ENCODE measurements around the gene CKMT2.

DNA sequence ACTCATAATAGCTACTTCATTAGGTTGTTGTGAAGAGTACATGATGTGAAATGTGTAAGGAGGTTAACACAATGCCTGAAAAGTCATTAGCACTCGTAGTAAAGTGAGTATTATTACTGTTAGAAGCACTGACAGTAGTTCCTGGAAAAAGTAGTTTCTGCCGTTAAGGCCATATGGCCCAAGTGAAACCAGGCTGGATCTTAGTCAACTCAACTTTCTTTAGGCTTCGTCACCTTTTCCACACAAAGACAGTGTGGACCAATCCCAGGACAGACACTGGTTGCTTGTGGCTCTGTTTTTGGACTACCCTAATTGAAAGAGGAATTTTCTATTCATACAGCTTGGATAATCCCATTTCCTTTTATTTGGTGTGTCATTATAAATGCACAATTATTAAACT, 29.4 kb upstream of the CKMT2 start:
- TF ChIP-seq, protein P1, sequence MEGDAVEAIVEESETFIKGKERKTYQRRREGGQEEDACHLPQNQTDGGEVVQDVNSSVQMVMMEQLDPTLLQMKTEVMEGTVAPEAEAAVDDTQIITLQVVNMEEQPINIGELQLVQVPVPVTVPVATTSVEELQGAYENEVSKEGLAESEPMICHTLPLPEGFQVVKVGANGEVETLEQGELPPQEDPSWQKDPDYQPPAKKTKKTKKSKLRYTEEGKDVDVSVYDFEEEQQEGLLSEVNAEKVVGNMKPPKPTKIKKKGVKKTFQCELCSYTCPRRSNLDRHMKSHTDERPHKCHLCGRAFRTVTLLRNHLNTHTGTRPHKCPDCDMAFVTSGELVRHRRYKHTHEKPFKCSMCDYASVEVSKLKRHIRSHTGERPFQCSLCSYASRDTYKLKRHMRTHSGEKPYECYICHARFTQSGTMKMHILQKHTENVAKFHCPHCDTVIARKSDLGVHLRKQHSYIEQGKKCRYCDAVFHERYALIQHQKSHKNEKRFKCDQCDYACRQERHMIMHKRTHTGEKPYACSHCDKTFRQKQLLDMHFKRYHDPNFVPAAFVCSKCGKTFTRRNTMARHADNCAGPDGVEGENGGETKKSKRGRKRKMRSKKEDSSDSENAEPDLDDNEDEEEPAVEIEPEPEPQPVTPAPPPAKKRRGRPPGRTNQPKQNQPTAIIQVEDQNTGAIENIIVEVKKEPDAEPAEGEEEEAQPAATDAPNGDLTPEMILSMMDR (IDR thresholded peaks at IDR 0.05) = no peak
- TF ChIP-seq GTF2I (CRISPR knock-in tag; conservative IDR thresholded peaks at IDR 0.05) (no peak), NR1H2 (CRISPR knock-in tag; IDR thresholded peaks at IDR 0.05) (no peak), ZNF317 (CRISPR knock-in tag; IDR thresholded peaks at IDR 0.05; ENCODE audit: borderline replicate concordance, low read depth) (no peak), FOXJ3 (CRISPR knock-in tag; IDR thresholded peaks at IDR 0.05; ENCODE audit: borderline replicate concordance) (no peak), GABPB1 (CRISPR knock-in tag; IDR thresholded peaks at IDR 0.05) (no peak)
- TF ChIP-seq, protein P2, sequence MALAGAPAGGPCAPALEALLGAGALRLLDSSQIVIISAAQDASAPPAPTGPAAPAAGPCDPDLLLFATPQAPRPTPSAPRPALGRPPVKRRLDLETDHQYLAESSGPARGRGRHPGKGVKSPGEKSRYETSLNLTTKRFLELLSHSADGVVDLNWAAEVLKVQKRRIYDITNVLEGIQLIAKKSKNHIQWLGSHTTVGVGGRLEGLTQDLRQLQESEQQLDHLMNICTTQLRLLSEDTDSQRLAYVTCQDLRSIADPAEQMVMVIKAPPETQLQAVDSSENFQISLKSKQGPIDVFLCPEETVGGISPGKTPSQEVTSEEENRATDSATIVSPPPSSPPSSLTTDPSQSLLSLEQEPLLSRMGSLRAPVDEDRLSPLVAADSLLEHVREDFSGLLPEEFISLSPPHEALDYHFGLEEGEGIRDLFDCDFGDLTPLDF (CRISPR knock-in tag; IDR thresholded peaks at IDR 0.05) = no peak
- TF ChIP-seq, protein P3, sequence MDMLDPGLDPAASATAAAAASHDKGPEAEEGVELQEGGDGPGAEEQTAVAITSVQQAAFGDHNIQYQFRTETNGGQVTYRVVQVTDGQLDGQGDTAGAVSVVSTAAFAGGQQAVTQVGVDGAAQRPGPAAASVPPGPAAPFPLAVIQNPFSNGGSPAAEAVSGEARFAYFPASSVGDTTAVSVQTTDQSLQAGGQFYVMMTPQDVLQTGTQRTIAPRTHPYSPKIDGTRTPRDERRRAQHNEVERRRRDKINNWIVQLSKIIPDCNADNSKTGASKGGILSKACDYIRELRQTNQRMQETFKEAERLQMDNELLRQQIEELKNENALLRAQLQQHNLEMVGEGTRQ (CRISPR knock-in tag; IDR thresholded peaks at IDR 0.05) = no peak

Data from WTC11 (cell line).